LNCAP (cell line): ENCODE data around the gene PCDHA2.

Source experiments
- CTCF ChIP-seq: fragments of 450-650 bp; IDR thresholded peaks from 2 replicates; pipeline ENCODE4 v1.5.1; 2017; ENCODE audit warnings: mild to moderate bottlenecking

PCDHA2 gene

GRCh38 chr5:140795259-140795641 is 598 bp downstream of the PCDHA2 start:
- TF ChIP-seq CTCF: peak; percentile 36; the same call in 1 of the 2 replicates

- TF ChIP-seq CTCF: no peak
Observed at GRCh38 chr5:140796718-140797095, 2.1 kb downstream of the PCDHA2 start.

GRCh38 chr5:140800816-140801493 is 6.3 kb downstream of the PCDHA2 start, which contains the start of gene PCDHA3:
TSS of gene PCDHA3 (plus strand) at chr5:140801057.
- no peak for TF ChIP-seq CTCF

GRCh38 chr5:140801494-140801841 is 6.8 kb downstream of the PCDHA2 start:
- peak; percentile 44 for TF ChIP-seq CTCF

- TF ChIP-seq CTCF: no peak
Observed at GRCh38 chr5:140802781-140803271, 8.2 kb downstream of the PCDHA2 start.

- peak; percentile 72 for TF ChIP-seq CTCF
Observed at GRCh38 chr5:140806834-140807775, 12.5 kb downstream of the PCDHA2 start, which contains the start of gene PCDHA4. TSS of gene PCDHA4 (plus strand) at chr5:140807068.

GRCh38 chr5:140808889-140809291 is 14.2 kb downstream of the PCDHA2 start:
- TF ChIP-seq CTCF: no peak
